OCI-LY3 (cell line): ENCODE measurements around the gene AHCYL2.

Experiments
- CTCF ChIP-seq: fragments of 200-600, 300-600 bp; sonication (generic); IDR thresholded peaks from 2 replicates; pipeline ENCODE4 v1.5.1; 2014; ENCODE audit warnings: antibody characterized with exemption, low read length, low read depth
- EZH2phosphoT487 ChIP-seq: fragments of 200-600 bp; shearing (Covaris generic); IDR thresholded peaks from 2 replicates; pipeline ENCODE4 v1.6.1; 2018; ENCODE audit warnings: antibody characterized with exemption, mixed run types, low read depth

DNA sequence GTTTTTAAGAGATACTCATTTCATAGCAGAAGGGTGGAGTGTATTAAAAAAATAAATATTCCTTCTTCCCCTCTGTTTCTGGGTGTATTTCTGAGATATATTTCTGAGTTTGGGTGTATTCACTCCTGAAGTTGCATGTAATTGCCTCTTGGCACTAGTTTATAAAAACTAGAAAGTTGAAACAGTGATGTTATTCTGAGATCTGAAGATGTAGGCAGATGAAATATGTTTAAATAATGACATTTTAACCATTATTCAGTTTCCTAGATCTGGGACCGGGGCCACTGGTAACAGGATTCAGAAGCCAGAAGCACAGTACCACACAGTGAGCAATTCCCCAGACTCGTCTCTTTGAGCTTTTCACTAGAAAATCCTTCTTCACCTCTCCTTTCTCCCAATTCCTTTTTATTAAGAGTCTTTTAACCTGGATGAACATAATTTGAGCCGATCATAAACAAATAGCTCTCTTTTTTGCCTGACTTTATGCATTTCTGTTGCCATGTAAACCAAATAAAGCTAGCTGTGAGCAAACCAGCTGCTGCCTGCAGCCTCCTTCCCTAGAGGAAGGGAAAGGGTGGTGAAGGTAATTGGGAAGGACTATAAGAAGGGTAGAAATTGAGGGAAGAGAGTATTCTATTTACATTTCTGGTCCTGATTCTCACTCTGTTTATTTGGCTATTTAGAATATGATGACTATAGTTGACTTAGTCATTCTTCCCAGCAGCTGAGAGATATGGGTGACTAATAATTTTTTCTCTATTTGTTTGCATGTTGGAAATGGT, 107.6 kb downstream of the AHCYL2 start:
- TF ChIP-seq EZH2phosphoT487 (no peak), CTCF (no peak)
